Liver (tissue), 3 donors: ENCODE measurements around the gene ACTR3C.

Experiments
- CTCF ChIP-seq: fragments of 150-350 bp; IDR thresholded peaks from 2 replicates; pipeline ENCODE4 v1.5.1; 2017; ENCODE audit warnings: improper control_type of control experiment, low read depth, low read length; ENCODE audit not compliant: missing input control
- EGR1 ChIP-seq, 2 donors: IDR thresholded peaks; 2 replicates each; pipeline ENCODE4 v1.6.1; 2016 to 2018; ENCODE audit warnings: antibody characterized with exemption in 2 of 2, low read depth in 2 of 2
- JUND ChIP-seq, 2 donors: IDR thresholded peaks; 2 replicates each; pipeline ENCODE4 v1.6.1; 2016; ENCODE audit warnings: antibody characterized with exemption in 2 of 2
- MAX ChIP-seq: IDR thresholded peaks from 2 replicates; pipeline ENCODE4 v1.6.1; 2016; ENCODE audit warnings: antibody characterized with exemption
- NR2F2 ChIP-seq: IDR thresholded peaks from 2 replicates; pipeline ENCODE4 v1.6.1; 2016; ENCODE audit warnings: antibody characterized with exemption
- REST ChIP-seq: IDR thresholded peaks from 2 replicates; pipeline ENCODE4 v1.6.1; 2016; ENCODE audit warnings: antibody characterized with exemption, mild to moderate bottlenecking
- RXRA ChIP-seq, 2 donors: IDR thresholded peaks; 2 replicates each; pipeline ENCODE4 v1.6.1; 2017 to 2018; ENCODE audit warnings: antibody characterized with exemption in 2 of 2, mild to moderate bottlenecking in 1 of 2
- SP1 ChIP-seq: IDR thresholded peaks from 2 replicates; pipeline ENCODE4 v1.6.1; 2018; ENCODE audit warnings: antibody characterized with exemption, mild to moderate bottlenecking
- TAF1 ChIP-seq: conservative IDR thresholded peaks from 2 replicates; pipeline ENCODE4 v1.6.1; 2016; ENCODE audit warnings: antibody characterized with exemption, mild to moderate bottlenecking
- YY1 ChIP-seq: IDR thresholded peaks from 2 replicates; pipeline ENCODE4 v1.6.1; 2016; ENCODE audit warnings: antibody characterized with exemption, mild to moderate bottlenecking
- donor health status: healthy.
- donor health status: healthy.

- TF ChIP-seq CTCF (no peak), JUND (IDR thresholded peaks at IDR 0.05) (no peak), RXRA (IDR thresholded peaks at IDR 0.05) (no peak), TAF1 (no peak), SP1 (no peak), YY1 (no peak), EGR1 (IDR thresholded peaks at IDR 0.05; ENCODE audit: low read depth in 2 of 2) (no peak), MAX (no peak), NR2F2 (no peak), REST (no peak)
These were observed 40.0 kb upstream of the ACTR3C start for GRCh38 chr7:150363370-150363769.
